Stomach smooth muscle (tissue), 2 donors: ENCODE measurements around the gene MTHFD2L.
A peak's percentile ranks its signal among the peaks of the same experiment; 100 is the strongest.
"Not testable (repeated sequence)": the region's sequence is repeated elsewhere in the genome, so short reads cannot be mapped to it uniquely, and the experiment has no call there.

Source experiments
- H3K27ac ChIP-seq: one replicate; pipeline ENCODE4 v1.7.0; 2013; ENCODE audit warnings: mild to moderate bottlenecking, low read length, inconsistent platforms
- H3K27me3 ChIP-seq, 2 donors: one replicate each; pipeline ENCODE4 v1.7.0; 2013; ENCODE audit warnings: low read length in 2 of 2; ENCODE audit not compliant: insufficient read depth in 2 of 2, control insufficient read depth in 1 of 2
- H3K36me3 ChIP-seq, 2 donors: one replicate each; pipeline ENCODE4 v1.7.0; 2013; ENCODE audit warnings: low read length in 2 of 2; ENCODE audit not compliant: control insufficient read depth in 2 of 2, insufficient read depth in 2 of 2
- H3K4me1 ChIP-seq: one replicate; pipeline ENCODE4 v1.7.0; 2013; ENCODE audit warnings: low read length; ENCODE audit not compliant: control insufficient read depth, insufficient read depth
- H3K4me3 ChIP-seq, 2 donors: one replicate each; pipeline ENCODE4 v1.7.0; 2013; ENCODE audit warnings: low read length in 2 of 2
- H3K9ac ChIP-seq, 2 donors: one replicate each; pipeline ENCODE4 v1.7.0; 2013; ENCODE audit warnings: low read length in 2 of 2, mild to moderate bottlenecking in 1 of 2
- H3K9me3 ChIP-seq, 2 donors: one replicate each; pipeline ENCODE4 v1.7.0; 2013; ENCODE audit warnings: low read length in 2 of 2; ENCODE audit not compliant: control insufficient read depth in 2 of 2
- donor health status: healthy.
- donor health status: Pancreatic carcinoma.

The MTHFD2L gene

DNA sequence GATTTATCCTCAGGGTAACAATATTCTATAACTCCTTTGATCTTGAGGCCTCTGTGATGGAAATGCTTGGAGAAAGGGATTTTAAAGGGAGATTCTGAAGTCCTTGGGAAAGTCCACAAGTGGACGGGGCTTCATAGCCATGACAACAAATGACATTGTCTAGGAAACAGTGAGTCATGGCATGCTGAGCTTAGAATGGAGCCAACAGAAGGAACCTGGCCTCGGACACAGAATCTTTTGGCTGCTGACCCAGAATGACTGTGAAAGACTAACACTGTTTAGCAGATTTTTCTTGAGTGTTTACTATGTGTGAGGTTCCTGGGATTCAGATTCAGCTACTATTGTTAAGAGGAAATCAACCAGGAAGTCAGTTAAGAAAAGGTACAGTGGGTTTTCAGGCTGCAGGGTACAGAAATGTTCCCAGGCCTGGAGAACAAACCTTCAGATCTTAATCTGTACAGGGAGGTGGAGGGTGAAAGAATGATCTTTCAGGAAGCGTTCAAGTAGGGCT lies 40.8 kb upstream of the MTHFD2L start:
- Histone ChIP-seq H3K9ac (peak overlapping the region in 1 of 2 donors; percentile 25), H3K4me1 (peaks cover 5% of the 10 kb centered on the region), H3K27ac (peak overlapping the region; percentile 20)

DNA sequence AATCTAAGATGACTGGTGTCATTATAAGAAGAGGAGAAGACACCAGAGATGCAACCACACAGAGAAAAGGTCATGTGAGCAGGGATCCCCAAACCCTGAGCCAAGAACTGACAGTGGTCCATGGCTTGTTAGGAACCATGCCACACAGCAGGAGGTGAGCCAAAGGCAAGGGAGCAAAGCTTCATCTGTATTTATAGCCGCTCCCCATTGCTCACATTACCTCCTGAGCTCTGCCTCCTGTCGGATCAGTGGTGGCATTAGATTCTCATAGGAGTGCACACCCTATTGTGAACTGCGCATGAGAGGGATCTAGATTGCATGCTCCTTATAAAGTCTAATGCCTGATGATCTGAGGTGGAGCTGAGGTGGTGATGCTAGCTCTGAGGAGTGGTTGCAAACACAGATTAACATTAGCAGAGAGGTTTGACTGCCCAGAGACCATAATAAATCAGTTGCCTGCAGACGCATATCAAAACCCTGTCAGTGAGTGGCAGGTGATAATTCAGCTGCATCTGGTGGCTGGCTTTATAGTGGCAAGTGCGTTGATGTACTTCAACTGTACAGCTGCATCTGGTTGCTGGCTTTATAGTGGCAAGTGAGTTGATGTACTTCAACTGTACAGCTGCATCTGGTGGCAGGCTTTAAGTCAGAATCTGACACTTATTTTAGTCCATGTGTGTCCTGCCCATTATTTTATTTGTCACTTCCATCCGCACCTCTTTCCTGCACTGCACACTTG lies 39.1 kb upstream of the MTHFD2L start:
- Histone ChIP-seq H3K27ac (no peak overlapping the region), H3K27me3 (no peaks in the 10 kb centered on the region)

More for the DNA sequence above, 40.8 kb upstream of the MTHFD2L start:
- Histone ChIP-seq H3K9me3 (no peaks in the 10 kb centered on the region), H3K27me3 (no peaks in the 10 kb centered on the region), H3K36me3 (no peaks in the 10 kb centered on the region), H3K4me3 (peak overlapping the region in 1 of 2 donors; percentile 9)

DNA sequence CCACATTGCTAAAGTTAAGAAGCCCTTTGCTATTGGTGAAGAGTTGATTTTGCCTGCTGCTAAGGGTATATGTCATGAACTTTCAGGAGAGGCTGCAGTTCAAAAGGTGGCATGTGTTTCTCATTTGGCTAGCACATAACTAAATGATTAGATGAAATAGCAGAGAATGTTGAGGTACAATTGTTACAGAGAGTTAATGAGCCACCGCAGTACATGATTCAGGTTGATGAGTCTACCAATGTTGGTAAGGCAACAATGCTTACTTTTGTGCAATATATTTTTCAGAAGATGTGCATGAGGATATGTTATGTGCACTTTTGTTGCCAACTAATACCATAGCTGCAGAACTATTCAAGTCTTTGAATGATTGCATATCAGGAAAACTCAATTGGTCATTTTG lies 37.8 kb upstream of the MTHFD2L start:
- H3K4me1 ChIP-seq, result peaks cover 5% of the 10 kb centered on the region
- H3K36me3 ChIP-seq, result no peaks in the 10 kb centered on the region
- no peak overlapping the region for H3K27ac ChIP-seq
- no peaks in the 10 kb centered on the region for H3K9me3 ChIP-seq
- H3K4me3 ChIP-seq, result no peak overlapping the region
- H3K27me3 ChIP-seq, result no peaks in the 10 kb centered on the region
- H3K9ac ChIP-seq, result no peak overlapping the region

More for the DNA sequence above, 39.1 kb upstream of the MTHFD2L start:
- H3K9me3 ChIP-seq, result no peaks in the 10 kb centered on the region
- H3K9ac ChIP-seq, result no peak overlapping the region
- H3K36me3 ChIP-seq, result no peaks in the 10 kb centered on the region
- peaks cover 5% of the 10 kb centered on the region for H3K4me1 ChIP-seq
- no peak overlapping the region for H3K4me3 ChIP-seq

DNA sequence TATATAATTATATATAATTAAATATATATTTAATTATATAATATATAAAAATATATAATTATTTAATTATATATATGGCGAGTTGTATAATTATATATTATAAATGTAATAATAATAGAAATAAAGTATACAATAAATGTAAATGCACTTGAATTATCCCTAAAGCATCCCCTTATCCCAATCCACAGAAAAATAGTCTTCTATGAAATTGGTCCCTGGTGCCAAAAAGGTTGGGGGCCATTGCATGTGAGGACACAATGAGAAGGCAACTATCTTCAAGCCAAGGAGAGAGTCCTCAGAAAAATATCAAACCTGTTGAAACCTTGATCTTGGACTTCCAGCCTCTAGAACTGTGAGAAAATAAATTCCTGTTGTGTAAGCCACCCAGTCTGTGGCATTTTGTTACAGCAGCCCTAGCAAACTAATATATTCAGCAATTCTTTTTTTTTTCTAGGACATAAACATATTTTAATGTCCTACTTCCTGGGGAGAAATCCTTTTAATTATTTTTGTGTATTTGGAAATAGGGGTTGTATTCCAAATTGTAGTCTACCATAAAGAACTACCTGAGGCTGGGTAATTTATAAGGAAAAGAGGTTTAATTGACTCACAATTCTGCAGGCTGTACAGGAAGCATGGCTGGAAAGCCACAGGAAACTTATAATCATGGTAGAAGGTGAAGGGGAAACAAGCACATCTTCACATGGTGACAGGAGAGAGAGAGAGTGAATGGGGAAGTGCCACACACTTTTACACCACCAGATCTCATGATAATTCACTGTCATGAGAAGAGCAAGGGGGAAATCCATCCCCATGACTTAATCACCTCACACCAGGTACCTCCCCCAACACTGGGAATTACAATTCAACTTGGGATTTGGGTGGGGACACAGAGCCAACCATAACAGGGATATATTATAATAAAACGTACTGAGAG lies 36.0 kb upstream of the MTHFD2L start:
- no peaks in the 10 kb centered on the region for H3K27me3 ChIP-seq
- no peak overlapping the region for H3K27ac ChIP-seq
- no peaks in the 10 kb centered on the region for H3K9me3 ChIP-seq
- peaks cover 5% of the 10 kb centered on the region for H3K4me1 ChIP-seq
- no peak overlapping the region for H3K9ac ChIP-seq
- no peak overlapping the region for H3K4me3 ChIP-seq
- H3K36me3 ChIP-seq, result no peaks in the 10 kb centered on the region

DNA sequence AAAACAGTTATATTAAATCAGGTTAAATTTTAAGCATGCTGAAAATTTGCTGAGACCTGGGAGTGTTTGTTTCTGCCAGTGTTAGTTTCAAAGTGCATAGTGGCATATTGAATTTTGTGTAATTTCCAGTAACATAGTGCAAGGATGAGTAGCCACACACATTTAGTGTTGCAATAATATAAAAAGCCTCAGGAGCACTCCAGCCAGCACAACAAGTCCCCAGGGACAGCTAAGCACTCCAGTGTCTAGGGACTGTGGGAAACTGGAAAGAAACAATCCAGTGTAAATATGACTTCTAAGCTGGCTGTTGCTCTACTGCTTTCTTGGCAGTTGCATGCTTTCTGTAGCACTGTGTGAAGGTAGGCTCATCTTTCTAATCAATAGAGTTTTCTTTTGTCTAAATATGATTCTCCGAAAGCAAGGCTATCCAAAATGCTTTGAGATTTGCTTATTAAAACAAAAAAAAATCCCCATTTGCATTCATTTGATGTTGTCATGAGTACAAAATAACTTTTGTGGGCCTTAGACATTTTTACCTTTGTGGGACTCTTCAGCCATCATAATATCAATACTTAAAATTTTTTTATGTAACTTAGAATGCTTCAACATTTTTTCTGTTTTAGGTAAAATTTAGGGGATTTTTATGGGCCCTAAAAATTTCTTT lies 34.7 kb upstream of the MTHFD2L start:
- H3K27me3 ChIP-seq, result no peaks in the 10 kb centered on the region
- H3K27ac ChIP-seq, result no peak overlapping the region
- no peaks in the 10 kb centered on the region for H3K4me1 ChIP-seq
- no peak overlapping the region for H3K4me3 ChIP-seq
- H3K36me3 ChIP-seq, result no peaks in the 10 kb centered on the region
- no peaks in the 10 kb centered on the region for H3K9me3 ChIP-seq
- H3K9ac ChIP-seq, result no peak overlapping the region

DNA sequence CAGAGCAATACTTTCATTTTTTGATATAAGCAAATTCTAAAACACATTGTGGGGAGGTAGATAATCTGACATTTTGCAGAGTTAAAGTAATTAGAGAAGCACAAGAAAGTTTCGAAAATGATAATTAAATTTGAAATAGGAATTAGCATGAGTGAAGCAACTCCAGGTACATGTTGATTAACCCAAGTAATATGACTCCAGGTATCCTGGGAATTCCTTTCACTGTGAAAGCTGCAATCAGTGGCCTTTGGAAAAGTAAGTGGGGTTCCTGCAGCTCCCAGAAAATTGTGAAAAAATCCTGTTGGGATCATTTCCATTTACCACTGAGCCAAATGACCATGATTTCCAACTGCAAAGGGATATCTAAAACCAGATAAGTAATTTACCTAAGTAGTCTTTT lies 32.9 kb upstream of the MTHFD2L start:
- Histone ChIP-seq H3K9ac (no peak overlapping the region), H3K4me3 (no peak overlapping the region), H3K36me3 (no peaks in the 10 kb centered on the region), H3K27ac (no peak overlapping the region), H3K27me3 (no peaks in the 10 kb centered on the region), H3K9me3 (no peaks in the 10 kb centered on the region), H3K4me1 (no peaks in the 10 kb centered on the region)

DNA sequence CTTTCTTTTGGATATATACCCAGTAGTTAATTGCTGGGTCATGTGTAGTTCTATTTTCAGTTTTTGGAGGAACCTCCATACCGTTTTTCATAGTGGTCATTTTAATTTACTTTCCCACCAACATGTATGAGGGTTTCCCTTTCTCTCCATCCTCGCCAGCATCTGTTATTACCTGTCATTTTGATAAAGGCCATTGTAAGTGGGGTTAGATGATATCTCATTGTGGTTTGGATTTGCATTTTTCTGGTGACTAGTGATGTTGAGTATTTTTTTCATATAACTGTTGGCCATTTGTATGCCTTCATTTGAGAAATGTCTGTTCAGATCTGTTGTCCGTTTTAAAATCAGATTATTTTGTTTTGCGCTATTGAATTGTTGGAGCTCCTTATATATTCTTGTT lies 30.2 kb upstream of the MTHFD2L start:
- Histone ChIP-seq H3K4me3 (no peak overlapping the region), H3K27me3 (no peaks in the 10 kb centered on the region), H3K27ac (no peak overlapping the region), H3K36me3 (no peaks in the 10 kb centered on the region), H3K9ac (no peak overlapping the region), H3K4me1 (no peaks in the 10 kb centered on the region), H3K9me3 (no peaks in the 10 kb centered on the region)

DNA sequence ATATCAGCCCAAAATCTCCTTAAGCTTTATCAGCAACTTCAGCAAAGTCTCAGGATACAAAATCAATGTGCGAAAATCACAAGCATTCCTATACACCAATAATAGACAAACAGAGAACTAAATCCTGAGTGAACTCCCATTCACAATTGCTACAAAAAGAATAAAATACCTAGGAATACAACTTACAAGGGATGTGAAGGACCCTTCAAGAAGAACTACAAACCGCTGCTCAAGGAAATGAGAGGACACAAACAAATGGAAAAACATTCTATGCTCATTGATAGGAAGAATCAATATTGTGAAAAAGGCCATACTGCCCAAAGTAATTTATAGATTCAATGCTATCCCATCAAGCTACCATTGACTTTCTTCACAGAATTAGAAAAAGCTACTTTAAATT lies 27.1 kb upstream of the MTHFD2L start:
- not testable (repeated sequence) for H3K27me3 ChIP-seq, H3K27ac ChIP-seq, H3K9me3 ChIP-seq, H3K36me3 ChIP-seq, H3K4me3 ChIP-seq, H3K4me1 ChIP-seq, H3K9ac ChIP-seq

DNA sequence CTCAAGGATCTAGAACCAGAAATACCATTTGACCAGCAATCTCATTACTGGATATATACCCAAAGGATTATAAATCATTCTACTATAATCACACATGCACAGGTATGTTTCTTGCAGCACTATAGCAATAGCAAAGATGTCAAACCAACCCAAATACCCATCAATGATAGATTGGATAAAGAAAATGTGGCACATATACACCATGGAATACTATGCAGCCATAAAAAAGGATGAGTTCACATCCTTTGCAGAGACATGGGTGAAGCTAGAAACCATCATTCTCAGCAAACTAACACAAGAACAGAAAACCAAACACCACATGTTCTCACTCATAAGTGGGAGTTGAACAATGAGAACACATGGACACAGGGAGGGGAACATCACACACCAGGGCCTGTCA lies 25.7 kb upstream of the MTHFD2L start:
- H3K9ac ChIP-seq, H3K4me1 ChIP-seq, H3K27ac ChIP-seq, H3K4me3 ChIP-seq, H3K27me3 ChIP-seq, H3K9me3 ChIP-seq, H3K36me3 ChIP-seq: not testable (repeated sequence)

DNA sequence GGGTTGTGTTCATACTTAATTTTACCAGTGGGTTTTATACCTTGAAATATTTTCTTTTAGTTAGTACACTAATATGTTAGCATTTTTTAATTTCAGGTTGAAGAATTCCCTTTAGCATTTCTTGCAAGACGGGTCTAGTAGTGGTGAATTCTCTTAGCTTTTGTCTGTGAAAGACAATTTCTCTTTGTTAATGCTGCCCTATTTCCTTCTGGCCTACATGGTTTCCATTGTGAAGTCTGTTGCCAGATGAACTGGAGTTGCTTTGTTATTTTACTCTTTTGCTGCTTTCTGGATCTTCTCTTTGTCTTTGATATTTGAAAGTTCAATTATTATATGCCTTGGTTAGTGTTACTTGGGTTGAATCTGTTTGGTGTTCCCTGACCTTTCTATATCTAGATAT lies 25.0 kb upstream of the MTHFD2L start:
- no peak overlapping the region for H3K9ac ChIP-seq
- no peak overlapping the region for H3K4me3 ChIP-seq
- H3K4me1 ChIP-seq, result no peaks in the 10 kb centered on the region

More for the DNA sequence above, 25.0 kb upstream of the MTHFD2L start:
- H3K27me3 ChIP-seq, result no peaks in the 10 kb centered on the region
- no peaks in the 10 kb centered on the region for H3K36me3 ChIP-seq
- H3K27ac ChIP-seq, result no peak overlapping the region
- H3K9me3 ChIP-seq, result peaks cover 0 to 3% of the 10 kb centered on the region in 2 donors
